NB4 (cell line): ENCODE results near the gene EPAS1.
A peak's percentile ranks its signal among the peaks of the same experiment; 100 is the strongest.

ENCODE experiments used
- DNase-seq: peaks from one replicate; pipeline ENCODE4 v3.0.0; 2010; ENCODE audit warnings: low read depth
- H3K4me3 ChIP-seq: one replicate; pipeline ENCODE4 v1.5.1; 2011; ENCODE audit warnings: mild to moderate bottlenecking, low read depth, low read length, moderate library complexity
- MYC ChIP-seq: IDR thresholded peaks from 2 replicates; pipeline ENCODE4 v1.6.1; 2011; ENCODE audit warnings: low read depth, low read length
- POLR2A ChIP-seq: IDR thresholded peaks from 2 replicates; pipeline ENCODE4 v1.6.1; 2011; ENCODE audit warnings: mild to moderate bottlenecking; ENCODE audit not compliant: insufficient read length; ENCODE audit errors: extremely low read depth
- TF ChIP-seq, protein P1 (sequence below): IDR thresholded peaks from one replicate; pipeline ENCODE4 v1.5.1; 2012; ENCODE audit warnings: low read depth, low read length
- TF ChIP-seq, protein P2 (sequence below): IDR thresholded peaks from 2 replicates; pipeline ENCODE4 v1.6.1; 2011; ENCODE audit warnings: low read depth, low read length

EPAS1 gene

DNA sequence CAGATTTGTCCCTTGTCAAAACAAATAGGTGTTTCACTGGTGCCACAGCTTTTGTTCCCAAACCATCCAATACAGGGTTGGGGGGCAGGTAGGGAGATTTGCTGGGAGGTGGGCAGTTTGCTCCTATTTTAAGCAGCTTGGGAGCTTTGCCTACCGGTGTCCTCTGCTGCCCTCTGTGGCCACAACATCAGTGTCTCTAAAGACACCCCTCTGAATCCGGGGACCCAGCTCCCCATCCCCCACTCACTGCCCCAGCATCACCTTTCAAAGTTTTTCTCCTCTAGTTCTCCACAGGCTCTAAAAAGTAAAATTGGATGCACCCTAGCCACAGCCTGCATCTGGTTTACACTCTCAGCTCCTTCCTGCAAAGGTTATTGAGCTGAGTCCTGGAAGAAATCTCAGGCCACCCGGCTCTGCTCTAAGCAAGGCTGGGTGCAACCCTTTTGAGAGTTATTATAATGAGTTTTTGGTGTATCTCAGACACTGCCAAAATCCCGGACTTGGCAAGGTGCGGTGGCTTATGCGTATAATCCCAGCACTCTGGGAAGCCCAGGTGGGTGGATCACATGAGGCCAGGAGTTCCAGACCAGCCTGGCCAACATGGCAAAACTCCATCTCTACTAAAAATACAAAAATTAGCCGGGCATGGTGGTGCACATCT, 2.9 kb upstream of the EPAS1 start:
- no peak overlapping the region for H3K4me3 ChIP-seq
- no peak for TF ChIP-seq POLR2A
- TF ChIP-seq, protein P1, sequence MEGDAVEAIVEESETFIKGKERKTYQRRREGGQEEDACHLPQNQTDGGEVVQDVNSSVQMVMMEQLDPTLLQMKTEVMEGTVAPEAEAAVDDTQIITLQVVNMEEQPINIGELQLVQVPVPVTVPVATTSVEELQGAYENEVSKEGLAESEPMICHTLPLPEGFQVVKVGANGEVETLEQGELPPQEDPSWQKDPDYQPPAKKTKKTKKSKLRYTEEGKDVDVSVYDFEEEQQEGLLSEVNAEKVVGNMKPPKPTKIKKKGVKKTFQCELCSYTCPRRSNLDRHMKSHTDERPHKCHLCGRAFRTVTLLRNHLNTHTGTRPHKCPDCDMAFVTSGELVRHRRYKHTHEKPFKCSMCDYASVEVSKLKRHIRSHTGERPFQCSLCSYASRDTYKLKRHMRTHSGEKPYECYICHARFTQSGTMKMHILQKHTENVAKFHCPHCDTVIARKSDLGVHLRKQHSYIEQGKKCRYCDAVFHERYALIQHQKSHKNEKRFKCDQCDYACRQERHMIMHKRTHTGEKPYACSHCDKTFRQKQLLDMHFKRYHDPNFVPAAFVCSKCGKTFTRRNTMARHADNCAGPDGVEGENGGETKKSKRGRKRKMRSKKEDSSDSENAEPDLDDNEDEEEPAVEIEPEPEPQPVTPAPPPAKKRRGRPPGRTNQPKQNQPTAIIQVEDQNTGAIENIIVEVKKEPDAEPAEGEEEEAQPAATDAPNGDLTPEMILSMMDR, result peak; percentile 25
- TF ChIP-seq, protein P2, sequence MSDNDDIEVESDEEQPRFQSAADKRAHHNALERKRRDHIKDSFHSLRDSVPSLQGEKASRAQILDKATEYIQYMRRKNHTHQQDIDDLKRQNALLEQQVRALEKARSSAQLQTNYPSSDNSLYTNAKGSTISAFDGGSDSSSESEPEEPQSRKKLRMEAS, result no peak
- peak; percentile 24 for DNase-seq

DNA sequence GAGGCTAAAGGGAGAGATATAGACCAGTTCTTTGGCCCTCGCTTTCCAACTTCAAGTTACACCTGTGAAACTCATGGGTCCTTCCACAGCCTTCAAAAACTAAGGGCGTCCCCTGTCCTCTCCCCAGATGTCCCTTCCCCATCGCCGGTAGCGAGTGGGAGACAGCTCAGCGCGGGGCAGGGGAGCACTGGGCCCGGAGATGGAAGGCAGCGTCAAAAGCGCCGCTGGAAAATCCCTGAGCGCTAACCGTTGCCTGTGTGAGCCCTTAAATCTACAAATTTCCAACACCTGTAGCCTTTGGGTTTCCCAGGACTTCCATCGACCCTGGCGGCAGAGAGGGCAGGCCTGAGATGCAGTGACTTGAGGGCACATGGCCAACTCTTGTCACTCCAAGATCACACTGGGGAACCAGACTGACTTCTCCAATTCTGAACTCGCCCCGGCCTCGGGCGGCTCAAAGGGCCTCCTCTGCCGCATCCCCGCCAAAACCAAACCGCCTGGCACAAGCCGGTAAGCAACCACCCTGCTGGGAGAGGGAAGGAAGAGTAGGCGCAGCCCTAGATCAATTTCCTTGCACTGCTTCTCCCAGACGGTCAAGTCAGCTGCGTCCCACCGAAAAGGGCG, 879 bp upstream of the EPAS1 start:
- peak overlapping the region; percentile 32 for H3K4me3 ChIP-seq

DNA sequence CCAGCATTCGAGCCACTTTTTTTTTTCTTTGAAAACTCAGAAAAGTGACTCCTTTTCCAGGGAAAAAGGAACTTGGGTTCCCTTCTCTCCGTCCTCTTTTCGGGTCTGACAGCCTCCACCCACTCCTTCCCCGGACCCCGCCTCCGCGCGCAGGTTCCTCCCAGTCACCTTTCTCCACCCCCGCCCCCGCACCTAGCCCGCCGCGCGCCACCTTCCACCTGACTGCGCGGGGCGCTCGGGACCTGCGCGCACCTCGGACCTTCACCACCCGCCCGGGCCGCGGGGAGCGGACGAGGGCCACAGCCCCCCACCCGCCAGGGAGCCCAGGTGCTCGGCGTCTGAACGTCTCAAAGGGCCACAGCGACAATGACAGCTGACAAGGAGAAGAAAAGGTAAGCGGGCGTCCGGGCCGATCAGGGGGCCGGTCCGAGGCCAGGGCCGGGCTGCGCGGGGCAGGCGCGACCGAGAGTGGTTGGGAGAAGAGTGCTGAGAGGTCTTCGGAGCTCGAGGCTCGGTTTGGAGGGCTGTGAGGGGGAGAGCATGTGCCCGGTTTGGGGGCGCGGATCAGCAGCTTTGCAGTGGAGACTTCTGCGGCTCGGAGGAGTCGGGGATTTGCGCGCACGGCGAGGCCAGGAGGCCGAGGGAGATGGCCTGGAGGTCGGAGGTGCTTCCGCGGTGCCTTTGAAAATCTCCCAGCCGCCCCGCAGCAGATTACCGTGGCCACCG, 502 bp downstream of the EPAS1 start:
- DNase-seq, result peak; percentile 22
- TF ChIP-seq, protein P1, result no peak
- no peak for TF ChIP-seq POLR2A
- TF ChIP-seq, protein P2, result no peak
- no peak for TF ChIP-seq MYC
- peak overlapping the region; percentile 51 for H3K4me3 ChIP-seq

More for the DNA sequence above, 879 bp upstream of the EPAS1 start:
- DNase-seq, result peak; percentile 80
- no peak for TF ChIP-seq MYC
- no peak for TF ChIP-seq POLR2A
- TF ChIP-seq, protein P2, result no peak
- TF ChIP-seq, protein P1, result no peak

DNA sequence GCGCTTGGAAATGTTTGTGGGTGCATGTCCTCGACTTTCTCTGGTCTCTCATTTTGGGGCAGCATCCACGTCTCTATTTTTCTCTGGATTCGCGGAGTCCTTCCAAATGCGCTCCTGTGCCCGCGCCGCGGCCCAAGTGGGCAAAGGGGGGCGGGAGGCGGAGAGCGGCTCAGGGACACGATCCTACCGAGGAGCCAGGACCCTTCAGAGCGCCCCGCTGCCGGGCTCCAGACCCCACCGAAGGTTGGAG, 990 bp downstream of the EPAS1 start:
- TF ChIP-seq, protein P2, result no peak
- TF ChIP-seq, protein P1, result no peak
- TF ChIP-seq POLR2A, result no peak
- TF ChIP-seq MYC, result no peak
- DNase-seq, result no peak
- H3K4me3 ChIP-seq, result no peak overlapping the region

DNA sequence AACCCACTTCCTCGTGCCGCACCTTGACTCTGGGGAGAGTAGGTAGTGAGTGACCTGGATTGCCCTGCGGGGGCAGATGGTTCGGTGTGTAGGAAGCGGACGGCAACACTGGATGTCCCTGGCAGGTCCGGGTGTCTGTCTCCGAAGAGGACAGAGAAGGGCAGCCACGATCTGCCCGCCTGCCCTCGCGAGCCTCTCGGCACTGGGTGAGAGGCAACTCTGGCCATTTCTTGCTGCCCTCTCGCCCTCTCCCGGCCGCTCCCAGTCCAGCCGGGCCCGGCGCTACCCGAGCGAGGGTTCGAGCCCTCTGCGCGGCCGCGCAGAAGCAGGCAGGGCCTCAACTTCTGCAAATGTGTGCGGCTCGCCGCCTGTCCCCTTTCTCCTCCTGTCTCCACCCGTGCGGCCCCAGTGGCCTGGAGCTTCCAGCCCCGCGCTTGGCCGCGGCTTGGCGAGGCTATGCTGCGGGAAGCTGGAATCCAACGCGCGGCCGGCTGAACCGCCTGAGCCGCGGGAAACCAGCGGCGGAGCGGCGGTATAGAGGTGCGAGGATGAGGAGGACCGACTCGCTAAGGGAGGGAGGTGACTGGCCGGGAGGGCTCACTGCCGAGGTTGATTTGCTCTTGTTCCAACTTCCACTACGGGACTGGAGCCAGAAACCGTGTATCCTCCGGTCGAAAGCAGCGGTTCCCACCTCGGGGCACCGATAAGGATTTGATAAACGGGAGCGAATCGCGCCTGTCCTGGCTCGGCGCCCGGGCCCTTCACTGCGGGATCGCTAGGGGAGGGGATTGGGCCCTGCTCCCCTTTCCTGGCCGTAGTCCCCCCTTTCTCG, 1.5 kb downstream of the EPAS1 start:
- TF ChIP-seq POLR2A (no peak), MYC (no peak)
- no peak overlapping the region for H3K4me3 ChIP-seq
- peak; percentile 54 for DNase-seq
